SU-DHL-6 (cell line): ENCODE data around the gene ZNF746.

ENCODE experiments used
- EZH2phosphoT487 ChIP-seq: fragments of 200-600 bp; sonication (generic), shearing (Covaris generic); conservative IDR thresholded peaks from 2 replicates; pipeline ENCODE4 v1.6.1; 2018; ENCODE audit warnings: mild to moderate bottlenecking, antibody characterized with exemption, low read length, moderate library complexity, mixed read lengths
- TF ChIP-seq, protein P1 (sequence below): fragments of 200-600 bp; sonication (generic); IDR thresholded peaks from one replicate; pipeline ENCODE4 v1.5.1; 2017; ENCODE audit warnings: antibody characterized with exemption, mild to moderate bottlenecking, low read length, moderate library complexity; ENCODE audit not compliant: insufficient read depth, poor library complexity, severe bottlenecking

- TF ChIP-seq, protein P1, sequence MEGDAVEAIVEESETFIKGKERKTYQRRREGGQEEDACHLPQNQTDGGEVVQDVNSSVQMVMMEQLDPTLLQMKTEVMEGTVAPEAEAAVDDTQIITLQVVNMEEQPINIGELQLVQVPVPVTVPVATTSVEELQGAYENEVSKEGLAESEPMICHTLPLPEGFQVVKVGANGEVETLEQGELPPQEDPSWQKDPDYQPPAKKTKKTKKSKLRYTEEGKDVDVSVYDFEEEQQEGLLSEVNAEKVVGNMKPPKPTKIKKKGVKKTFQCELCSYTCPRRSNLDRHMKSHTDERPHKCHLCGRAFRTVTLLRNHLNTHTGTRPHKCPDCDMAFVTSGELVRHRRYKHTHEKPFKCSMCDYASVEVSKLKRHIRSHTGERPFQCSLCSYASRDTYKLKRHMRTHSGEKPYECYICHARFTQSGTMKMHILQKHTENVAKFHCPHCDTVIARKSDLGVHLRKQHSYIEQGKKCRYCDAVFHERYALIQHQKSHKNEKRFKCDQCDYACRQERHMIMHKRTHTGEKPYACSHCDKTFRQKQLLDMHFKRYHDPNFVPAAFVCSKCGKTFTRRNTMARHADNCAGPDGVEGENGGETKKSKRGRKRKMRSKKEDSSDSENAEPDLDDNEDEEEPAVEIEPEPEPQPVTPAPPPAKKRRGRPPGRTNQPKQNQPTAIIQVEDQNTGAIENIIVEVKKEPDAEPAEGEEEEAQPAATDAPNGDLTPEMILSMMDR = no peak
- no peak for TF ChIP-seq EZH2phosphoT487
Measured at GRCh38 chr7:149448961-149449360, 48.6 kb downstream of the ZNF746 start.
